GM13976 (cell line): ENCODE data around the gene YWHAE.

Experiments used
- DNase-seq: peaks from one replicate; pipeline ENCODE4 v3.0.0; 2012; ENCODE audit warnings: low spot score
- in situ Hi-C: fragments of 300-500 bp; cut with MboI; formaldehyde crosslinking; loops from one replicate; pipeline ENCODE4 v1.12.0; 2022; ENCODE audit warnings: low sequenced_read_pairs, mixed read lengths, inconsistent platforms; ENCODE audit not compliant: unreplicated experiment
- TF ChIP-seq, protein P1 (sequence below): IDR thresholded peaks from 2 replicates; pipeline ENCODE4 v1.5.1; 2012; ENCODE audit warnings: borderline replicate concordance, mild to moderate bottlenecking; ENCODE audit not compliant: insufficient read depth; ENCODE audit errors: extremely low read depth, missing control alignments, control extremely low read depth

The YWHAE gene

DNA sequence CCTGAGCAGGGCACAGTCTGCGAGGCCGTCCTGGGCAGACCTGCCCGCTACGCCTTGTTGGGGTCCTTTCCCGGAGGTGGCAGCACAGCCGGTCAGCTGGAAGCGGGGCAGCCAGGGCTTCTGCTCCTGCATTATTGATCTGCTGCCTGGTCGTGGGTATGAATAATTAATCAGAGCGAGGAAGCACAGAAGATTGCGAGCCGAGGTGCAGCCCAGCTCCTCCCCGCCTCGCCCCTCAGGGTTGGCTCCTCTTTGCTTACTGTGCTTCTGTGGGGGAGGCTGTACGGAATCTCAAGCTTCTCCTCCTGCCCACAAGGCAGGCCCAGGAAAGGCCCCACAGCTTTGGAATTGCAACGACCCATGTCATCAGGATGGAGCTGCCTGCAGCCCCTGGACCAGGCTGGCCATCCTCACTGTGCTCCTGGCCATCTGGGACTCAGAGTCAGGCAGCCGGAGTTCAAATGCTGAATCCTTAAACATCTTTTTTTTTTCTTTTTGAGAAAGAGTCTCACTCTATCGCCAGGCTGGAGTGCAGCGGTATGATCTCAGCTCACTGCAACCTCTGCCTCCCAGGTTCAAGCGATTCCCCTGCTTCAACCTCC is 95.0 kb downstream of the YWHAE start:
- TF ChIP-seq, protein P1, sequence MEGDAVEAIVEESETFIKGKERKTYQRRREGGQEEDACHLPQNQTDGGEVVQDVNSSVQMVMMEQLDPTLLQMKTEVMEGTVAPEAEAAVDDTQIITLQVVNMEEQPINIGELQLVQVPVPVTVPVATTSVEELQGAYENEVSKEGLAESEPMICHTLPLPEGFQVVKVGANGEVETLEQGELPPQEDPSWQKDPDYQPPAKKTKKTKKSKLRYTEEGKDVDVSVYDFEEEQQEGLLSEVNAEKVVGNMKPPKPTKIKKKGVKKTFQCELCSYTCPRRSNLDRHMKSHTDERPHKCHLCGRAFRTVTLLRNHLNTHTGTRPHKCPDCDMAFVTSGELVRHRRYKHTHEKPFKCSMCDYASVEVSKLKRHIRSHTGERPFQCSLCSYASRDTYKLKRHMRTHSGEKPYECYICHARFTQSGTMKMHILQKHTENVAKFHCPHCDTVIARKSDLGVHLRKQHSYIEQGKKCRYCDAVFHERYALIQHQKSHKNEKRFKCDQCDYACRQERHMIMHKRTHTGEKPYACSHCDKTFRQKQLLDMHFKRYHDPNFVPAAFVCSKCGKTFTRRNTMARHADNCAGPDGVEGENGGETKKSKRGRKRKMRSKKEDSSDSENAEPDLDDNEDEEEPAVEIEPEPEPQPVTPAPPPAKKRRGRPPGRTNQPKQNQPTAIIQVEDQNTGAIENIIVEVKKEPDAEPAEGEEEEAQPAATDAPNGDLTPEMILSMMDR: no peak
- DNase-seq: no peak
- in situ Hi-C loops: no loop called here

DNA sequence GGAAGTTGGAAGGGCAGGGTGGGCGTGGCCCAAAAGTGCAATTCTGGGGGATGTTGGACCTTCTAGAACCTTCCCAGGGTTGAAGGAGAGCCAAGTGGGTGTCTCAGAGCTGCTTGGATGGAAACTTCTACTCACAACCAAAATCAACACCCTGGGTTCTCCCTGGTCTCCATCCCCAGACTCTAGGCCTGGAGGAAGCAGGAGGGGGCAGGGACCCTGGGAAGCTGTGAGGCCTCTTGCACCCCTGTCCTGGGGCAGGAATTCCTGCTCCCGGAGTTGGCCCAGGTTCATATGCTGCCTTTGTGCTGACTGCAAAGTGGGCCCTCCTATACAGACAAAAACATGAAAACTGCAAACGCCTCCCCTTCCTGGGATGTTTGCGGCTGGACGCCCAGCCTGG is 95.5 kb downstream of the YWHAE start:
- no peak for DNase-seq
- in situ Hi-C loops: no loop called here
- TF ChIP-seq, protein P1: no peak

DNA sequence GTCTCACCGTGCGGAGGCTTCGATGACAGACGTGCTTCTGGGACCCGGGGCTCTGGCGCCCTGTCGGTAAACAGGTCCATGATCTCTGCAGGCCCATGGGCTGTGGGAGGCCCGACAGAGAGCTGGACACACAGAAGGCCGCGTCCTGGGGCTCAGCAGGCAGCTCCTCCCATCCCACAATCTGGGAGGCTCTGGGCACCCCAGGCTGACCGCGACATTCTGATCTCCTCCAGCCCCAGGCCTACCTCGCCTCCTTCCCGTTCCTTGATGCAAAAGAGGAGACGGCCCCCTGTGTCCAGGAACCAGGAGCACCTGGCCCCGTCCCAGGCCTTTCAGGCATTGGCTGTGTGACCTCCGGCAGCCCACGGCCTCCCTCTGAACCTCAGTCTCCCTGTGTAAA is 97.3 kb downstream of the YWHAE start:
- DNase-seq: no peak
- TF ChIP-seq, protein P1: no peak
- in situ Hi-C loops: no loop called here

DNA sequence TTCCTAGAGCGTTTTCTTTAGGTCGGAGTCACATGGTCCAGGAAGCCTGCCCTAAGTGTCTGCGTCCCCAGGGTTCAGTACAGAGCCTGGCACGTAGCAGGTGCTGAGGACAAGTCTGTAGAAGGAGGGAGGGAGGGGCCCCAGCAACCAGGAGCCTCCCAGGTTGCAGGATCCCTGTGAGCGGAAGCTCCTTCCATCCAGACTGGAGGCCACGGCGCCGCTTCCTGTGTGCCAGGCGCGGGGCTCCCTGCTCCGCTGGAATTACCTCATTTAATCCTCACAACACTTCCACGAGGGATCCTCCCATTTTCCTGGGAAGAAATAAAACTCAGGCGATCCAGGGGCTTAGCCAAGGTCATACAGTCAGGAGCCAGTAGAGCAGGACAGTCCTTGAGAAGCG is 98.5 kb downstream of the YWHAE start:
- TF ChIP-seq, protein P1: no peak
- in situ Hi-C loops: no loop called here
- DNase-seq: no peak

DNA sequence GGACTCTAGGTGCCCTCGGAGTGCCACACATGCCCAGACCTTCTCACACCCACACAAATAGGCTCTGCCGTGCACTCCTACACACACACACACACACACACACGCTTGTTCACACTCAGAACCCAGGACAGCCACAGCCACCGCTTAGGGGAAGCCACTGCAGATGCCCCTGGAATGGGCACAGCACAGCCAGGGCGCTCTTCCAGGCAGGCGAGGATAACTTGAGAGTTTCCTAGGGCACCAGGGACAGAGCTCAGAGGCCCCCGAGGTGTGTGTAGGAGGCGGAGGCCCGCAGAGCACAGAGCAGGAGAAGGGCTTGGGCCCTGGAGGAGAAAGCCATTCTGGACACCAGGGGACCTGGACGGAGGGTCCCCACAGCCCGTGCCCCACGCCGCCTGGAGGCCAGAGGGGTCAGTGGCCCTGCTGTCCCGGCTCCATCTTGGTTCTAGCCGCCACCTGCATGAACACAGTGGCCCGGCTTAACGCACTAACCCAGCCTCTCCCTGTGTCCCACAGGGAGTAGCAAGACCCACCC is 99.6 kb downstream of the YWHAE start:
- TF ChIP-seq, protein P1: no peak
- DNase-seq: no peak
- in situ Hi-C loops: no loop called here

DNA sequence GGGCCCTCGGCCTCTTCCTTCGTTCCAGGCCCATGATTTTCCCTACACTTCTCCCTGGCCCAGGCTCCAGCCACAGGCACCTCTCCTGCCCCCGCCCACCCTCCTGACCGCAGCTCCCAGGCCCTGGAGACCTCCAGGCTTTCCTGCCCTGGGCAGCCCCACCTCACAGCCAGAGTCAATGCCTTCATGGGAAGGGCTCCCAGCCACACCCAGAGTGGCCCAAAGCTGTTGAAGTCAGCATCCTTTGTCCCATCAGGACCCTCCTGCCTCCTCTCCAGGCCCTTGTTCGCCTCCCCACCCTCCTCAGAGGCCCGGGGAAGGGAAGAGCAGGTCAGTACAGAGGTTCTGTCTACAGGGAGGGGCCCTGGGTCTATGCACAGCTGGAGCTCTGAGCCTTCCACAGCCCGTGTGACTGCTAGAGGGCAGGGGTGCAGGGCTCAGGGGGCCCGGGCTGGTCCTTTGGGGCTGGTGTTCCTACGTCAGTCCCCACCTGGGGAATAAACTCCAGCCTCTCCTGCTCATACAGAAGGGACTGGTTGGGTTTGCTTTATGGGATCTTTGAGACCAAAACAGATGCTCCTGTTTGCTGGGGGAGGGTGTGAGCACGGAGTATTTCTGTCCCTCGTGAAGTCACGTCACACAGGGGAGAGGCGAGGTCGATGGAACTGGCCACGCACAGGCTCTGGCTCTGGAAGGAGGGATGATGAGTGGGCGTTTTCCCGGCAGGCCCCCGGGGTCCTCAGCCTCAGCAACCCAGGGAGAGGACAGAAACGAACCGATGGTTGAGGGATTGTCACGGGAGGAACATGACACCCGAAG is 100.3 kb downstream of the YWHAE start:
- in situ Hi-C loops: no loop called here
- TF ChIP-seq, protein P1: no peak
- DNase-seq: no peak
